HG02610 (cell line): ENCODE results near the gene CREBL2.
"Not testable (repeated sequence)": the region's sequence is repeated elsewhere in the genome, so short reads cannot be mapped to it uniquely, and the experiment has no call there.

Experiments used
- ATAC-seq: cut with Tn5 transposase; IDR thresholded peaks from one replicate; pipeline ENCODE4 v1.9.1; 2021; ENCODE audit warnings: mild to moderate bottlenecking, moderate library complexity; ENCODE audit not compliant: unreplicated experiment

The CREBL2 gene

GRCh38 chr12:12596598-12596997, 15.1 kb upstream of the CREBL2 start:
- not testable (repeated sequence) for ATAC-seq

DNA sequence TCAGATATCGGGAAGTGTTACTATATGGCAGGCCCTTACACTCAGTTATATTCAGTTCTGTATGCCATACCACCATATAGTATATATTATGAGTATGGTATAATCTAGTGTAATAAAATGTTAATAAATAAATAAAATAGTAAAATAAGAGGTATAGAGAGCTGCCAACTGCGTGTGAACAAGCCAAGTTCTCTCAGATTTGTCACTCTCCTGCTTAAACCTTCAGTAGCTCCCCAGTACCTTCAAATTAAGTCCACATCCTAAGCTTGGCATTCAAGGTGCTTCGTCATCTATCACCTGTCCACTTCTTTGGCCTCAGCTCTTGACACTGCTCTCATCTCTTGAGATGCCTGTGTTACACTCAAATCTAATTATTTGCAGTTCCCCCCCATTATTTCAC, 12.8 kb upstream of the CREBL2 start:
- no peak for ATAC-seq

DNA sequence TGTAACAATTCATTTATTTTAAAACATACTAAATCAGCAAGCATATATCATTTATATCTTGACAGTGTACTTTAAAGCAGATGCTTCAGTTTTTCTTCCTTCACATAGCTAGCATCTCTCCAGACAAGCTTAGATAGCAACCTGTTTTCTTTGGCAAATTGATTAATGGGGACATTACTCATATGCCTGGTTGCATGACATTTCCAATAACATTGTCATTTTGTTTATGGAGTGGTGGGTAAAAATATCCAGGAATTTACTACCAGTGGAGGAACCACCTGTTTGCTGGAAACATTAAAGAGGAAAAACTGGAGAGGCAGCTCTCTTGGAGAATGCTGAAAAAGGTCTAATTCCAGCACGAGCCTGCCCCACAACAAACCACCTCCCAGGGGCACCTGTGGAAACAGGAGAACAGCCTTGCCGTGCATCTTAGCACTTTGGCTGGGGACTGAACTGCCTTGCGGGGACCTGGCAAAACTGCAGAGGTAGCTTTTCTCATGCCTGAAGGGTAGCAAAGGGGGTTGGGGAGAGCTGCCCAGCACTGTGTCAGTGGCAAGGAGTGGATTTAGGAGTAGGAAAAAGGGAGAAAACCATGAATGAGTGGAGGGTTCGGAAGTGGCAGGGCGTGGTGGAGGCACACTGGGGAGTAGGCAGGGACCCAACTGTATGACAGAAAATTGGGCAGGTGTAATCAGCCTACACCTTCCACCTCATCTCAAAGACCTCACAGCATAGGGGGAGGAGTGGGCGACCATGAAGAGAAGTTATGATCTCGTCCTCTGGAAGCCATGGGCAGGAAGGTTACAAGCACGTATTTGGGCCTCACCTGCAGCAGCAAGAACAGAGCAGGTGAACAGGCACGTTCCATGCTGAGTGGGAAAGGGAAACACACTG, 11.7 kb upstream of the CREBL2 start:
- ATAC-seq, result no peak

DNA sequence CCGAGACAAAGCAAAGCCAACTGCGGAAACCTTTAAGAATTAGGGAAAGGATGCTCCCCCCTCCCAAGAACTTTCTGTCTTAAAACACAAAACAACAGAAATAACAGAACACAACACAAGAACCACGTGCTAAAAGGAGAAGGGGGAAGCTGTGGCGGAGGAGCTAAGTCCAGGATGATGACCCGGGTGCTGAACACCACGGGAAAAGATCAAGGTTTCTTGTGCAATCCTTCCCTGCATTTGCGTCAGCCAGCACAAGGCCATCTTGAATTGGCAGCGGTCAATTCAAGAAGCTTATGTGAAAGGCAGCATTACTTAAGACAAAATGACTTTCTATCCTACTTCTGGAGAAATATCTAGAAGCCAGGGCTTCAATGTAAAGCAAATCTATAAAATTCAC, 11.0 kb upstream of the CREBL2 start:
- no peak for ATAC-seq

- no peak for ATAC-seq
Observed at GRCh38 chr12:12604740-12605139, 6.9 kb upstream of the CREBL2 start.

- peak; percentile 54 for ATAC-seq
Observed at GRCh38 chr12:12606781-12607589, 4.7 kb upstream of the CREBL2 start.

DNA sequence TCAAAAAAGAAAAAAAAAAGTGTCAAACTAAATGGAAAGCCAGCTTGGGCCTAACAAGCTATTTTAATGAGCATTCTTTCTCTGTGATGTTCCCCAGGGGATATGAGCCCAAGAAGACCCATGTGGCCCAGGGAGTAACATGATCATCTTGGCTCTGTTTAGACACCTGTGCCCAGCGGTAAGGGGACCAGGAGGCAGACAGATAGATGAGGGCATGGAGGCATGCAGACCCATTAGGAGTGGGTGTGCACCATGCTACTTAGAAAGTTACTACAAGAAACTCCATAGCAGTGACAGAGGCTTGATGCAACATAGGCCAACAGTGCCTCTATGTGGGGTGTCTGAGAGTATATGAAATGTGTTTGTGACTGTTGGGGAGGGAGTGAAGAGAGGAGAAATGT, 3.1 kb upstream of the CREBL2 start:
- ATAC-seq, result no peak

DNA sequence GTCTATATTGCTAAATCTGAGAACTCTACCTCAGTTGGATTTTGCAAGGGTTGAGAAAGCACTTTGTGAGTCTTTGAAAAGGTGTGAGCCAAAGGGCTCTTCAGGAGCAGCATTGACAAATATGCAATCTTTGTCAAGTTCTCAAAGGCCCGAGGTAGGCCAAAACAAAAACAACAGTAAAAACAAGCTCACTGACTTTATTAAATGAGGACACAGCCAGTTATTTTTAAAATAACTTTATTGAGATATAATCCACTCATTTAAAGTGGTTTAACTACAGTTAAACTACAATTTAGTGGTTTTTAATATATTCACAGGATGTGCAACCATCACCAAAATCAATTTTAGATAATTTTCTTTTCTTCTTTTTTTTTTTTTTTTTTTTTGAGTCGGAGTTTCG, 2.0 kb upstream of the CREBL2 start:
- no peak for ATAC-seq

DNA sequence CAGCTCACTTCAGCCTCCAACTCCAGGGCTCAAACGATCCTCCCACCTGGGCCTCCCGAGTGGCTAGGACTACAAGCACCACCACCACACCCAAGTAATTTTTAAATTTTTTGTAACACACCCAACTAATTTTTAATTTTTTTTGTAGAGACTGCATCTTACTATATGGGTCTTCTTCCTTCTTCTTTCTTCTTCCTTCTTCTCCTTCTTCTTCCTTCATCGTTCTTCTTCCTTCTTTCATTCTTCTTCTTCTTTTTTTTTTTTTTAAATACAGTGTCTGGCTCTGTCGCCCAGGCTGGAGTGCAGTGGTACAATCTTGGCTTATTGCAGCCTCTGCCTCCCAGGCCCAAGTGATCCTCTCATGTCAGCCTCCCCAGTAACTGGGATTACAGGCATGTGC, 965 bp upstream of the CREBL2 start:
- no peak for ATAC-seq

DNA sequence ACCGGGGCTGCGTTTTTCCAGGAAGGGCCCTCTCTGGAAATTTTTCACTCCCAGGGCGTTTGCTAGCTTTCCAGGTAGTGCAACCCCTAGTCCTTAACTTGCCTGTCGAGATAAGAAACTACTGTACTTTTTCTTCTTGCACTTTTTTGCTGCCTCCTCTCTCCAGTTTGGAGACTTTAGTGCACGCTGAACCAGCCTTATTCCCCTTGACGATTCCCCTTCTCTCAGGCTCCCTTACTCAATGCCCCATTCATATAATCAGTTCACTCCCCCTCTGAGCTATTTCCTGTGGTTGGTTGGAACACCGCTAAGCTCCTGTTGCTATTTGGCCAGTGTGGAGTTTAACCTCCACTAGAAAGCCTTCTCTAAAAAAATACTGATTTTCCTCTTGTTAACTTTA, 682 bp downstream of the CREBL2 start:
- no peak for ATAC-seq

GRCh38 chr12:12613344-12613743, 1.7 kb downstream of the CREBL2 start:
- ATAC-seq, result no peak

DNA sequence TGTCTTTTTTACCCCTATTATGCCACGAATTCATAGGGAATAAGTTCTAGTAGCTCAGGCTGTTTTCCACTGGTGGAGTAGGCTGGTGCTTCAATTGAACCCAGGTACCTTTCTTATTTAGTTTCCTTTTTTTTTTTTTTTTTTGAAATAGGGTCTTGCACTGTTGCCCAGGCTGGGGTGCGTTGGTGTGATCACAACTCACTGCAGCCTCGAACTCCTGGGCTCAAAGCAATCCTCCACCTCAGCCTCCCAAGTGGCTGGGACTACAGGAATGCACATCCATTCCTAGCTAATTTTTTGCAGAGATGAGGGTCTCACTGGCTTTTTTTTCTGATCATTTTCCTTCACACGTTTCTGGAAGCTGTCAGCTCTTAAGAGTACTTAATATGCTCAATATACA, 2.7 kb downstream of the CREBL2 start:
- ATAC-seq, result no peak

GRCh38 chr12:12616512-12617310, 5.0 kb downstream of the CREBL2 start:
- no peak for ATAC-seq

GRCh38 chr12:12618064-12618463, 6.4 kb downstream of the CREBL2 start:
- not testable (repeated sequence) for ATAC-seq

DNA sequence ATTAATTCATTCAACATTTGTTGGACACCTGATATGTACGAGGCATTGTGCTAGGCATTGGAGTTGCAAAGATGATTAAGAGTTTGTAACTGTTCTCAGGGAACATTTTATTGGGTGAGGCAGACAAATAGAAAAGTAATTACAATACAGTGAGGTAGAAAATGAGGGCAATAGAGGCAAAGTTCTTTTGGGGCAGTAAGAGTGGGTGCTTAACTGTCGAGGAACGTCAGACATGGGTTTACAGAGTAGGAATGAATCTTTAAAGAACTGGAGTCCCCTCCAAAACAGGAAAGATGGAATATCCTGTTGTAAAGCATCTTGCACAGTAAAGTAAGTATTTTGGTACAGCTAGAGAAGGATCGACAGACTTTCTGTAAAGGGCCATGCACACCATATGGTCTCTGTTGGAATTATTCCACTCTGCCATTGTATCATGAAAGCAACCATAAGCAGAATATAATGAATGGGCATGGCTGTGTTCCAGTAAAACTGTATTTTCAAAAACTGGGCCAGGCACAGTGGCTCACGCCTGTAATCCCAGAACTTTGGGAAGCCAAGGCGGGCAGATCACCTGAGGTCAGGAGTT, 9.1 kb downstream of the CREBL2 start:
- ATAC-seq, result no peak

DNA sequence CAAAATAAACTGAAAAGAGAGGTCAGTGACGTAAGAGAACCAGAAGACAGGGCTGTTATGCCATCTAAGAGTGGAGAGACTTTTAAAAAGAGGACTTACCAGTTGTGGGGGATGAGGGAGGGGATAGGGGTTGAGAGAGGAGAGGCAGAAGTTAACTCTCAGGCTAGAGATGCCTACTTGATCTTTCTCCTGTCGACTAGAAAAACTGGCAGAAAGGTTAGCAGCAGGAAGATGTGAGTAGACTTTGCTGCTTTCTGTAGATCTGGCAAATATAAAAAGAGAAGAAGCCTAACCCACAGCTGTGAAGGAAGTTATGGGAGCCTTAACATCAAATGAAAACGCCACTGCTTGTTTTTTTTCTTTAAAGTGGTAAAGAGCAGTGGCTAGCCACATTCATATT, 10.7 kb downstream of the CREBL2 start:
- no peak for ATAC-seq

DNA sequence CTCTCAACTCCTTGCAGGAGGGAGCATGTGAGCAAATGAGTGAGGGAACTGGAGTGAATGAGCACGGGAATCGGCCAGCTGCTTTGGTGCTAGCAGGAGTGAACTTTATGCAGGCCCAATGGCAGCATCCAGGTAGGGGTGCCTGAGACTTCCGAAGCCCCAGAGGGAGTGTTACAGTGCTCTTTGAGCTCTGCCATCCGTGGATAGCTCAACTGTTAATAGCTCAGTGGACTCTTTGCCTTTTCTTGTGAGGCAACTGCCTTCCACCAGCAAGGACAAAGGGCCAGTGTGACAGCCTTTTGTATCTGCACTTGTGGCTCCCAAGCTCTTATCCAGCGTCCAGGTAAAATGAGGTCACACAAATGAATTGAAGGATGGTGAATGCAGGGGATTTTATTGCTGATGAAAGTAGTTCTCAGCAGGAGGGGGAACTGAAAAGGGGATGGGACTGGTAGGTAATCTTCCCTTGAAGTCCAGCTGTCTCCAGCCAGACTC, 12.9 kb downstream of the CREBL2 start:
- ATAC-seq, result no peak

DNA sequence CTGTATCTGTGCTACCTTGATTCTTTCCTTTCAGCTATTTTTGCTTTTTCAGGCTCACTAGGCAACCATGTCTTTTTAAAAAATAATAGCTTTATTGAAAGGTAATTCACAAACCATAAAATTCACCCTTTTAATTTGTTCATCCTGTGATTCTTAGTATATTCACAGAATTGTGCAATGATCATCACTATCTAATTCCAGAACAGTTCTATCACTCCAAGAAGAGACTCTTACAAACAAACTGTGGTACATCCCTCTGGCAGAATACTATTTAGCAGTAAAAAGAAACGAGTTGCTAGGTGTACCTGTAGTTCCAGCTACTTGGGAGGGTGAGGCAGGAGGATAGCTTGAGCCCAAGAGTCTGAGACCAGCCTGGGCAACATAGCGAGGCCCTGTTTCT, 14.8 kb downstream of the CREBL2 start:
- ATAC-seq, result no peak

GRCh38 chr12:12627308-12627827, 15.7 kb downstream of the CREBL2 start:
- no peak for ATAC-seq

DNA sequence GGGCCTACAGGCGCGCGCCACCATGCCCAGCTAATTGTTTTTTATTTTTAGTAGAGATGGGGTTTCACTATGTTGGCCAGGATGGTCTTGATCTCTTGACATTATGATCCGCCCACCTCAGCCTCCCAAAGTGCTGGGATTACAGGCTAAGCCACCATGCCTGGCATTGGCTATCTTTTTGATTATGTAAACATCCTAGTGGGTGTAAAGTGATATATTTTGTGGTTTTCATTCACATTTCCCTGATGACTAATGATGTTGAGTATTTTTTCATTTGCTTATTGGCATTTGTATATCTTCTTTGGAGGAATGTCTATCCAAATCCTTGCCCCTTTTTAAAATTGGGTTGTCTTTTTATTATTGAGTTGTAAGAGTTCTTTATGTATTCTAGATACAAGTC, 16.3 kb downstream of the CREBL2 start:
- no peak for ATAC-seq
